SW480 (cell line): ENCODE results near the gene CNKSR2.

ENCODE experiments used
- DNase-seq: peaks from one replicate; pipeline ENCODE4 v3.0.0-alpha.2; 2016; ENCODE audit warnings: low spot score

The CNKSR2 gene

DNA sequence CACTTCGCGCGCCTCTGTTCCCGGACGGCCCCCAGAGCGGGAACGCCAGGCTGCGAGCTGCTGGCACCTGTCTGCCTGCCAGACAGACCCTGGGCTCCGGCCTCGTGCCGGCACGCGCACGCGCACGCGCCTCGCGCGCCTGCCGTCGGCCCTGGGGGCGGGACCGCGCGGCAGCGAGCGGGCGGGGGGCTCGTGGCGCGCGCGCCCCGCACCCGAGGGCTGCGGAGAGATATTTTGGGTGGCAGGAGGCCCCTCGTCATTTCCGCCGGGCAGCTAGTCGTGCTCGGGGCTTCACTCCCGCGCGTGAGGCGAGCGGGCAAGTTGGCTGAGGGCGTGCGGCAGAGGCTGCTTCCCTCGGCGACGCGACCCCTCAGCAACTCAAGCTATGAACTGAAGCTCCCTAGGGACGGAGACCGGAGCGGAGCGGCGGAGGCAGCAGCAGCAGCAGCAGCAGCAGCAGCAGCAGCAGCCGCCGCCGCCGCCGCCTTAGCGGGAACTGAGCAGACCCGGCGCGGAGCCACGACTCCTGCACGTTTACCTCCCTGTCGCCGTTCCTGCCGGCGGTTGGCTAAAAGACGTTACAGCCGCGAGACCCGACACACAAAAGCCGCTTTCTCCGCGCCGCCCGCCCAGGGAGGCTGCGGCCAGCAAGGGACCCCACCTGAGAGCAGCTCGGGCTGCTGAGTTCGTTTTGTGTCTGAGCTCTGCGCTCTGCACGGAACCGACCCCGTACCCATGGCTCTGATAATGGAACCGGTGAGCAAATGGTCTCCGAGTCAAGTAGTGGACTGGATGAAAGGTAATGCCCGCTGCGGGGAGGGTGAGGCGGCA, at the start of gene CNKSR2:
TSS of gene CNKSR2 (plus strand) at position 256 of the 831 bp plus-strand sequence. CDS start at position 736, 480 bp downstream.
- no peak for DNase-seq

DNA sequence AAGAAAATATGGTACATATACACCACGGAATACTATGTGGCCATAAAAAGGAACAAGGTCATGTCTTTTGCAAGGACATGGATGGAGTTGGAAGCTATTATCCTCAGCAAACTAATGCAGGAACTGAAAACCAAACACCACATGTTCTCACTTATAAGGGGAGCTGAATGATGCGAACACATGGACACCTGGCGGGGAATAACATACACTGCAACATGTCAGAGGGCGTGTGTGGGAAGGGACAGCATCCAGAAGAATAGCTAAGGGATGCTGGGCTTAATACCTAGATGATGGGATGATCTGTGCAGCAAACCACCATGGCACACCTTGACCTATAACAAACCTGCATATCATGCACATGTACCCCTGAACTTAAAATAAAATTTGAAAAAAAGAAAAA, 19.5 kb upstream of the CNKSR2 start:
- peak; percentile 2 for DNase-seq

DNA sequence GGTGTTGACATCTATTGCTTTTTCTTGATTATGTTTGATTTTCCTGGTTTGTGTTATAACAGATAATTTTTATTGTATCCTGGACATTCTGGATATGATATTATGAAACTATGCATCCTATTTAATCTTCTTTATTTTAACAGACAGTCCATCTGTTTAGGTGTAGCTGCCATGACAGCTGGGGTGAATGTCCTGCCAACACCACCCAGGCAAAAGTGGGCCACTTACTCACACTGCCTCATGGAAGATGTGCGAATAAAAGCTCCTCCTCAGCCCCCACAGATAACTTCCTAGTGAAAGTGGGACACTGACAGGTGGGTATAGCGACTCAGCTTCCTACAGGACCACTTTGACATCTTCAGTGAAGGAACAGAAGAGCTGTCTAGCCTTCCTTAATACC, 18.4 kb upstream of the CNKSR2 start:
- DNase-seq: no peak

DNA sequence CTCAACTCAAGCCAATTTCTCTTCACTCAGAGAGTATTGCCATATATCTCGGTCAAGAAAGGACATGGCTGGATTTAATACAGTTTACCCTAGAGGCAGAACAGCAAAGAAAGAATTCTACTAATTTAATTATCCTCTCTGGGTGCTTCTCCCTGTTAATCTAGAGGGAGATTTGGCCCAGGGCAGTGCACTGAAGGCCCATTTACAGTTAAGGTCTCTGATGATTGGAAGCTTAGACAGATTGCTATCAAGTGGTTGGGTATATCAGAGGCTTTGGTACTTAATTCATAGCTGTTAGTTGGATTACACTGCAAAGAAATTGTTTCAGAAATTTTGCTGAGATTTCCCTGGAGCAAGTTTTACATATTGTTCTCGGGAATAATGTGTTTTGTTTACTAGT, 4.6 kb upstream of the CNKSR2 start:
- DNase-seq: no peak

DNA sequence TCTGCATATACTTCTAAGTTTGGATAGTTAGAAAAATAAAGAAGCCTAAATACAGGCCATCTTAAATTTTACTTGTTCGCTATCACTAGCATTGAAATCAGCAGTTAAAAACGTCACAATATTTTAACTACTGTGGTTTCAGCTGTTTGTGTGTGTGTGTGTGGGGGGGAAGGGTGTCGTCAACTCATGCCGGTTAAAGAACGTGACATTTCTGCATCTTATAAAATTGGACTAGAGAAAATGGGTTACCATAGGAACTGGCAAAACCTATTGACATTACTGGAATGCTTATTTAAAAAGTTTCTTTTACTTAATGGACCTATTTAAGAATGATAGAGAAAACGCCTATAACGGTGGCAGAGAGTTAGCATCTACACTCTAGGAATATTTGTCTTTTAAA, 1.2 kb upstream of the CNKSR2 start:
- DNase-seq: no peak

DNA sequence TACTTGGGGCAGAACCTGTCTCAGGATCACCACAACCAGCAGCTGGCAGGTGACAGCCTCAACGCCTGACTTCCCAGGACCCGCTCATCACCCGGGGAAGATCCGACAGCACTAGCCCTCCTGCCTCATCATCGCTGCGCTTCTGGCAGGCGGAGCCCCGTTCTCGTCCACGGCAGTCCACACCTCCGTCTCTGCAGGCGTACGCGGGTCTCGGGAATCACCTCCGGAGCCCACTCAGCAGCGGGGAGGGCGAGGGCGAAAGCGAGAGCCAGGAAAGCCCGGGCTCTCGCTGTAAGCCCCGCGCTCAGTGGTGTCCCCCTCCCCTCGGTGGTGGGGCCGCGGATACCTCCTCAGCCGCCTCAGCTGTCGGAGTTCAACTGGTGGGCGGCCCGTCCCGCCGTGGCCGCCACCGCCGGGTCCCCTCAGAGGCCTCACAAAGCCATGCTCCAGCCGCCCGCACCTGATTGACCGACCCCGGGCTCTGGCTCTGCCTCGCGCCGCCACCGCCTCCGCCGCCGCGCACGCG, 518 bp upstream of the CNKSR2 start:
- DNase-seq: no peak

DNA sequence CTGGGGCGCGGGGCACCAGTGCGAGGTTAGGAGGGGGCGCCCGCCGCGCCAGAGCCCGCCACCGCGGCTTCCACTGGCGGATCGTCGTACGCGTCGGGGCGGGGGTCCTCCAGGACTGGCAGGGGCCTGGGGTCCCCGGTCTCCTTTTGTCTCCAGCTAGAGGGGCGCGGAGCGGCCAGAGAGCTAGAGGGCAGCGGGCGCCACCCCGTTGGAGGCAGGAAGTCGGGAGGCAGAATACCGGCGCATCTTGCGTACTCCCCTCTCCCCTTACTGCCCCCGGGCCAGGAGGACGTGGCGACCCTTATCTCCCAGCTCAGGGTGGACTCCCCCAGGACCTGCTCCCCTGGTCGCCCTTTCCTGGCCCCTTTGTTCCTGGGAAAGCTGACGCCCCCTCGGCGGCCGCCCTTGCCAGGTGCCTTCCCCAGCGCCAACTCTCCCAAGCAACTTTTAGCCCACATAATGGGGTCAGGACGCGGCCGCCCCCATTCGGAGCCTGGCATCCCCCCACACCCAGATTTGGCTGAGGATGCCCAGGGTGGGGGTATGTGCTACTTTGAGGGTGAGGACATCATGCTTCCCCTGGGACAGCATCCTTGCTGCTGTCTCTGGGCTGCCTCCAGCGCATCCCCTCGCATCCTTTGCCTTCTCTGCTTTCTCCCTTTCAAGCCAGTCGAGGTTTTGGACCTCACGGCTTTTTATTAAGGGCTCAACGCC, 933 bp downstream of the CNKSR2 start:
- no peak for DNase-seq

DNA sequence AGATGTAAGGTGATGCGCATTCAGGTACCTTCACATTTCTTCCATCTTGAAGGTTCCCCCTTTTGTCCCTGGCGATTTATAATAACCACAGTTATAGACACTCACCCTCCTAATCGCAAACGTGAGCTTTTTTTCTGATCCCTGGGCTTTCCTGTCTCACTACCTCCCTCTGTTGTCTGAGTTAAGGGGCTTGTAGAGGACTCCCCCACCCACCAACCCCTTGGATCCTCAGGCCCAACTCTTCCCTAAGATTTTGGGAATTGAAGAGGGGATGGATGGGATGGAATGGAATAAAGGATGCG, 1.4 kb downstream of the CNKSR2 start:
- DNase-seq: no peak

DNA sequence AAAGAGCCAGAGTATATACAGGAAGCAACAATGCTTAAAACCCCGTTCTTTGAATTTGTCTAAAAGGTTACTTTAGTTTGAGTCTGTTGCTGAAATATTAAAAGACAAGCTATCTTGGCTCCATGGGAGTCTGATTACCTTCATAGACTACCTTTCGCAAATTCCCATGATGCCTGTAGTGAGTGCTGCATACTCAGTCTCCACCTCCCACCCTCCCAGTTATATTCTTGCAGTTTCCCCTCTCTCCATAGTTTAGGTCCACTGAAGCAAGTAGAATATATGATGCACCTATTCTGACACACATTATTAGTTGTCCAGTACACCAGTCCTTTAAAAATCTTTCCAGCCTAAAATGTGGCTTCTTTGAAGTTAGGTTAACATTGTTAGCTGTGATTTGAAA, 2.4 kb downstream of the CNKSR2 start:
- DNase-seq: no peak

DNA sequence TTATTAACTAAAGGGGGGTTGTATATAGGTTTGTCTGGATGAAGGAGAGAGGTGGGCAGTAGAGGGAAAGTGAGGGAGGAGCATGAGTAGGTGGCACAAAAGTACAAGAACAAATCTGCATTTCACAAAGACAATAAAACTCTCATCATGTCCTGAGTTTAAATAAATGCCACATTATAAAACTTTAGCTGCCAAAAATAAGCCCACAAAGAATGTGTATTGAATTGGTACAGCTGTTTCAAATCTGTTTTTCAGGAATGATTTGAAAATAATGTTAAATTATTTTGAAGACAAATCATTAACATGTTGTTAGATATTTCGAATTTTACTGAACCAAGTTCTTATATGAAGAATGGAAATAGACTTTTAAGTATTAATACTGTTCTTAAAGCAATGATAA, 5.8 kb downstream of the CNKSR2 start:
- DNase-seq: no peak

DNA sequence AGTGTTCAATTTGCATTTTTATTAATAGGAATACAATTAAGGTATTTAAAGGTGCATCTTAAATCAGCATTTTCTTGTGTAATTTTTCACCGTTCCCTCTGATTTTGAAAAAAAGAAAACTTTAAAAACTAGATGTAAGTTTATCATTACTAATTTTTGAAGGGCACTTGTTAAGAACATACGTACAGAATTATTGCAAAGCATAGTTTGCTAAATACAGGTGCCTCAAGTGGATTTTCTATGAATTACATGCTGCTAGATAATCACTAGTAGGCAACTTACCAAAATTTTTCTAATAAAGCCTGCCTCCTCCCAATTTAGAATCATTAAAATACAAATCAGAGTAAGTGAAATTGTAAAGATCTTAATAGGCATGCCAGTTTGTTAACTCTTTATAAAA, 8.5 kb downstream of the CNKSR2 start:
- no peak for DNase-seq

DNA sequence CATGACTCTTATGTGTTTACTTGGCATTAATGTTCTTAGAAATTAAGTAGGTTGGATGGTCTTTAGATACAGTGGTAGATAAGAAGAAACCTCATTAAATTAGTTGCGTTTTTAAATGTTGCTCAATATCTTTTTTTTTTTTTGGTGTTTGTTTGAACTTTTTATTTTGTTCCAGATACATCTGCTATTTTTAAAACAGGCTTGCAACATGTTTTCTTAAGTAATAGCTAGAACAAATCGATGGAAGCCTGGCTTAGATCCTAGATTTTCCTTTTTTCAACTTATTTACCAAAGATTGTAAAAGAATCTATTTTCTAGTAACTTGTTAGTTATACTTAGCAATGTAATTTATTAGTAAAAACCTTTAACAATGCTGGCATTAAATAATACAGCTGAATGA, 9.3 kb downstream of the CNKSR2 start:
- DNase-seq: no peak

DNA sequence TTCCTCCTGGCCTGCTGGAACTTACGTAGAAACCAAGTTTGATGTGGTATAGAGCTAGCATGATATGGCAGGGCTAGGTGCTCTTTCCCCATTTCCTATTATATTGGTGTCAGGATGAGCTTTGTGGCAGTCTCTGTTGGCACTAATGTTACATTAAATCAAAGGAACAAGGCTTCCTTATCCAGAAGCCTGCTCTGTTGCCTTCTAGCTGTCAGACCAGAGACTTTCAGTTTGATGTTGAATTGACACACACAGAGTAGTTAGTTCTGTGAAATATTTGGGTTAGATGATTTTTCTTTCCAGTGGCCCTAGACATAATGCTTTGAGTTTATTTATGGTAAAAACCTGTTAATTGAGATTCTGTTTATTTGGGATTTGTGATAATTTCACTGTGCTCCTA, 10.0 kb downstream of the CNKSR2 start:
- DNase-seq: no peak

DNA sequence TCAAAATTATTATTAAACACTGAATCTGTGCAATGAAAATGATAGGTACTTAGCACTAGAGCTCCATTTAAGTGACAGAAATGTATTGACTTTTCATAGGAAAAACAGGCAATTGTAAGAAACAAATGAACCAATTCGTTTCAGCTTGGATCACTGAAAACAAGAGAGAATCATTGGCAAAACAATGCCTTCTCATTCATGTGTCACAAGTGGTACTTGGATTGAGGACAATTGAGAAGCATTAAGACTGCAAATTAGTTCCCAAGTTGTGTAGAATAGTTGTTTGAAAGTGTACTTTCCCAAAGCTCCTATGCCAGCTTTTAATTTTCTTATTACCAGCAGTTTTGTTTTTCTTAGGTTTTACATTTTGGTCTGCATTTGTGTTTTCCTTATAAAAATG, 20.6 kb downstream of the CNKSR2 start:
- no peak for DNase-seq

DNA sequence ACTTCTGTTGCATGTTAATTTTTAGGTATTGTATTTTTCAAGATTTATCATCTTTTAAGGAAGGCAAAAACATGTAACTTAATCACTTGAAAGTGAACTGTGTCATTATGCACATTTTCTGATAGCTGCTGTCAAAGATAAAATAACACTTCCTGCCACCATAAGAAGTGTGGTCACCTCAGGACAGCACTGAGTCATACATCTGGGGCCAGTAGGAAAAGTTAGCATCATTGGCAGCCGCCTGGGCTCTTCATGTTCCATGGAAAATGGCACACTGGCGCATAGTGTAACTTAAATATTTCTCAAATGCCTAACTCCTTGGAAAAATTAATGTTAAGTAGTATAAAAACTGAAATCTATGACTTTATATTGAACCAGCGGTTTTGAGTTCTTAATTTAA, 24.2 kb downstream of the CNKSR2 start:
- DNase-seq: peak; percentile 1

DNA sequence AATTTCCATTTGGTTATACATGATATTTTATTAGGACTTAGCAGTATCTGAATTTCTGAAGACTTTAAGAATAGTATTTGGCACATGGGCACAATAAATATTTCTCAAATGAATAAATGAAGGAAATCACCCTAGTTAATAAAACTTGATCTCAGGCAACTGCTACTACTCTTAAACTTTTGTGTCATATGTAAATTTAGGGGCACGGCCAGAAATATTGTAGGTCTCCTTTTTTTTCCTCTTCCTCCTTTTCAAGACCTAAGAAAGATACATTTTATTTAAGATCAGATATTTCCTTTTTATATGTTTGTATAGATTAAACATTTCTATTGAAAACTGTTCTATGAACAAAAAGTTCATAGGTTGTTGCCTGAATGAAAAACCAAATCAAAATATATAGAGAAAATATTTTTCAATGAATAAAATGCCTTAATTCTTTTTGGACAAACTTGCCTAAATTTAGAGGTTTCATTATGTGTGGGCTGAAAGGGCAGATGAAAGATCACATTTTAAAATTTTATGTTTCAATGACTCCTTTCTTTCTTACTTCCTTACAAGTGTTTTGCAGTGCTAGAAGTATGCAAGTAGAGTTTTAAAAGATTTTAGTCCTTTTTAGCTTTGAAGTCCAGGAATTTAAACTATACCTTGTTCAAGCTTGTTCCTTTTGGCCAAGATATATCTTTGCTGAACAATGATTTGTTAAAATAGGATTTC, 26.3 kb downstream of the CNKSR2 start:
- no peak for DNase-seq

DNA sequence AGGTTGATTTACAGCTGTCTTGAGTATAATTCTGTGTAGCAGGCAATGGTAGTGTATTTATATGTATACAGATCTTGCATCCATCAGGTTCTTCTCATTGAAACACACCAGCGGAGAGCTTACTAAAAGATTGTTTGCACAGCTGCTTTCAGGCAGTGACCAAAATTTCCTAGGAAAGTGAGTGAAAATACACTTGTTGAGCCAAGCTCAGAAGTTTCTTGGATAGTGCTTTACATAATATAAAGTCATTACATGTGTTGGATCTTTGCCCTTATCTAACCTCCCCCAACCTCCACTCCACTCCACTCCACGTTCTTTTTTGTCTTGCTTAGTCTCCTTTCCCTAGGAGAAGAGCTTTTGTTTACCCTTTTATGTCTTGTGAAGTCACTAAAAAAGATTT, 34.1 kb downstream of the CNKSR2 start:
- no peak for DNase-seq

DNA sequence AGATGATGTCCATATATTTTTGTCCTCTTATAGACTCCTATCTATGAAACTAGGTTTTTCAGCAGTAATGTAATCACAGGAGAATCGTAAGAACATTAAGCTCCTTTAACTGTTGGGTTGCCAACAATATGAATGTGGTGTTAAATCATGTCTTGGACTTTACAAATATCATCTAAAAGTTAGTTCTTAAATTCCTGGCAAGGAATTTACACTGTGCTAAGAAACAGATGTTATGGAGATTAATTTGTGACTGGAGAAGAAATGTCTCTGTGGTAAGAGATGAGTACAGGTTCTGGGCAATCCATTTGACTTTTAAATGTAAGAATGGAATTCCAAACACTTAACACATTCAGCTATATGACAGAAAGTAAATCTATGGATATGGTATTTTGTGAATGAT, 34.6 kb downstream of the CNKSR2 start:
- no peak for DNase-seq

DNA sequence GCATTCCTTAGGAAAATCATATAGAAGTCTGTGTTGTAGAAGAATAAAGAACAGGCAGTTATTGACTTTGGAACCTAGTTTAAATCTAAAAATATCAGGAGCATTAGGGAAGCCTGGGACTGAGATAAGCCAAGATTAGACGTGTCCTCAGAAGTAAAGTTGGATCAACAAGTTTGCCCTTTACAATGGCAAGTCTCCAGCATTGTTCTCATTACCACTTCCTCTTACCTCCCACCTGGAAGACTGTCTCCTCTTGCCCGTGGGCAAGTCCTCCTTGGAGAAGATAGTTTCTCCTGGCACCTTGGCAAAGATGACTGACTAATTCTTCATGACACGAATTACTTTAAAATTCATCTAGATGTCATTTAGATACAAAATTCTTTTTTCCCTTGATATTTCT, 37.8 kb downstream of the CNKSR2 start:
- DNase-seq: no peak

DNA sequence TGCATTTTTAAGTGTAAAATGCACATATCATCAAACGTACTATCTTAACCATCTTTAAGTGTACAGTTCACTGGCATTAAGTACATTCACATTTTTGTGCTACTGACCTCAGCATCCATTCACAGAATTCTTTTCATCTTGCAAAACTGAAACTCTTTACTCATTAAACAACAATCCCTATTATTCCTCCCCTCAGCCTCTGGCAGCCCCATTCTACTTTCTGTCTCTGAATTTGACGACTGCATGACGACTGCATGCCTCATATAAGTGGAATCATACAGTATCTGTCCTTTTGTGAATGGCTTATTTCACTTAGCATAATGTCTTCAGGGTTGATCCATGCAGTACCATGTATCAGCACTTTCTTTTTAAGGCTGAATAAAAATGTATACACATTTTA, 38.7 kb downstream of the CNKSR2 start:
- no peak for DNase-seq

DNA sequence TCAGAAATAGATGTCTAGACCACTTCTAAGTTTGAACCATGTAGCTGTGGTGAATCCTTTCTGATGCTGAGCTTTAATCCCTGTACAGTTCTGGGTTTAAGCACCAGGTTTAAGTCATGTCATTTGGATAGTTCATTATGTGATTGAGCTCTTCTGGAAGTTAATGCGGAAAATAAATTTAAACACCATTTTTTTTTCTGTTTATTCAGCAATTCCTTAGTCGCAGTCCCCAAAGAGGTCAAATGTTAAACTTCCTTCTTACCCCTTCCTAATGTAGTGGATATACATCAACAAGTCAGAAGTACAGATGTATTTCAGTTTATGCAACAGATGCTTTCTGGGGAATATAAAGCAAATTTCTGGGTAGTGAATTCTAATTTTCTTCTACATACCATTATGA, 52.9 kb downstream of the CNKSR2 start:
- no peak for DNase-seq

DNA sequence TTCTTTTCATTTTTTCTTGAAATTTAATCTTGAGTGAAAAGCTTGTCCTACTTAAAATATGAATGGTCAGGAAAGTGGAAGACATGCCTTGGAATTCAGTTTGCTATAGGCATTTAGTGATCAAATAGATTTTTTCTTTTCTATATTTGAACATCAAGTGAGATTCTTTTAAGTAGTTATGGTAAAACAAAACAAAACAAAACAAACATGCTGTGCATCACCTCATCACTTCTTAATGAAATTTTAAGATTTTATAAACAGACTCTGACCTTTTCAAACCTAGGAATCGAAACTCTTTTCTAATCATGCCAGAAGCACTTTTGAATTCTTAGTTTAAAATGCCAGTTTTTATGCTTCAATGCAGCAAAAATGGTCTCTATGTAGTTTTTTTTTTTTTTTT, 62.8 kb downstream of the CNKSR2 start:
- DNase-seq: no peak

DNA sequence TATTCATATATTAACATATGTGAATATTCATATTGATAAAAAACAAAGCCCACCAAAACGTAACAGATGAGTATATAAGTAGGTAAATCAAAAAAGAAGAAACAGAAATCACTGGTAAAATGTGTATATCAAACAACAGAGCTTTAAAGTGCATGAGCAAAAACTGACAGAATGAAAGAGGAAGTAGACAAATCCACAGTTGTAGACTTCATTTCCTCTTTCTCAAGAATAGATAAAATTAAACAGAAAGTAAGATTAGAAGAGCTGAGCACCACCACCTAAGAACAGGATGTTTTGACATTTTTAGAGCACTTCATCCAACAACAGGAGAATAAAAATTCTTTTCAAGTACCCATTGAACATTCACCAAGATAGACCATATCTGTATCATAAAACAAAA, 64.6 kb downstream of the CNKSR2 start:
- DNase-seq: no peak
